ENCODE results near the gene SUPT4H1.

DNA sequence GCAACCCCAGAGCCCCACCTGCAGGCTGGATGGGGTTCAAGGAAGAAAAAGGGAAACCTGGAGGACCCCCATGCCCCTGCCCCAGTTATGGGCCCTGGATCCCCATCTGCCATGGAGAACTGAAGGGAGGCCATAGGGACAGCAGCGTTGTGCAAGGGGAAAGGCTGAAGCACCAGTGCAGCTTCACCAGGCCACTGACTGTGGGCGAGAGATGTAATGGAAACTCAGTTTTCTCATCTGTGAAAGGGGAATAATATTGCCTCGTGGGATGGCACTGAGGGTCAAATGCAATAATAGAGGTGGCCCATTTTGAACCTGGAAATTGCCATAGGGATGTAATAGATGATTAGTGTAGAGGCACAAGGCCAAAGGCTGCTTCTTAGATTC is 13.6 kb downstream of the SUPT4H1 start:
- TF ChIP-seq, protein P1, sequence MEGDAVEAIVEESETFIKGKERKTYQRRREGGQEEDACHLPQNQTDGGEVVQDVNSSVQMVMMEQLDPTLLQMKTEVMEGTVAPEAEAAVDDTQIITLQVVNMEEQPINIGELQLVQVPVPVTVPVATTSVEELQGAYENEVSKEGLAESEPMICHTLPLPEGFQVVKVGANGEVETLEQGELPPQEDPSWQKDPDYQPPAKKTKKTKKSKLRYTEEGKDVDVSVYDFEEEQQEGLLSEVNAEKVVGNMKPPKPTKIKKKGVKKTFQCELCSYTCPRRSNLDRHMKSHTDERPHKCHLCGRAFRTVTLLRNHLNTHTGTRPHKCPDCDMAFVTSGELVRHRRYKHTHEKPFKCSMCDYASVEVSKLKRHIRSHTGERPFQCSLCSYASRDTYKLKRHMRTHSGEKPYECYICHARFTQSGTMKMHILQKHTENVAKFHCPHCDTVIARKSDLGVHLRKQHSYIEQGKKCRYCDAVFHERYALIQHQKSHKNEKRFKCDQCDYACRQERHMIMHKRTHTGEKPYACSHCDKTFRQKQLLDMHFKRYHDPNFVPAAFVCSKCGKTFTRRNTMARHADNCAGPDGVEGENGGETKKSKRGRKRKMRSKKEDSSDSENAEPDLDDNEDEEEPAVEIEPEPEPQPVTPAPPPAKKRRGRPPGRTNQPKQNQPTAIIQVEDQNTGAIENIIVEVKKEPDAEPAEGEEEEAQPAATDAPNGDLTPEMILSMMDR (optimal IDR thresholded peaks at IDR 0.05 in 1 of 3, IDR thresholded peaks at IDR 0.05 in 1 of 3, conservative IDR thresholded peaks at IDR 0.05 in 1 of 3; ENCODE audit: extremely low read depth in 1 of 3, insufficient read depth in 2 of 3, low read length in 3 of 3): no peak
- no peak for TF ChIP-seq EZH2 (IDR thresholded peaks at IDR 0.05; ENCODE audit: low read length)
